Measurements from ENCODE around the gene NPFFR1.

GRCh38 chr10:70295926-70296325 lies 12.1 kb upstream of the NPFFR1 start:
- no peak for TF ChIP-seq ZNF274 (IDR thresholded peaks at IDR 0.05; ENCODE audit: low read depth, low read length)
- TF ChIP-seq YY1 (IDR thresholded peaks at IDR 0.05; ENCODE audit: insufficient read depth, insufficient read length), result no peak
